ENCODE results near the gene SLC8A1. TPM values are rescaled to one million over a fixed set of nuclear protein-coding genes. Genes with fewer than 3 reads are reported as not detected.

The SLC8A1 gene
- total RNA-seq, 1 experiment from 2014 or later: 1.7 TPM

DNA sequence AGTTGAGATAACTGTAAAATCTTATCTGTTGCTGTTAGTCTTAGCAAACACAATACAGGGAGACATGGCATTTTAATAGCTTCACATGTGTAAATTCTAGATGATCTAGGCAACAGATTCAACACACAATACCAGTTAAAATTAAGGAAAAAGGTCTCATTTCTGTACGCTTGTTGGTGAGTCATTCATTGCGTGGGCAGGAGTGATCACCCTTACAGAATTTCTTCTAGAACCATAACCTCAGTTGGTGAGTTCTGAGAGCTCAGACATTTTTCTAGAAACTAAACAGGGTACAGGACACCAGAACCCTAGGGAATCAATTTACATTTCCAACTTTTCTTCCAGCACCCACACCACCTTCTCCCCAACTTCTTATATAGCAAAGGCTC lies 81.9 kb downstream of the SLC8A1 start:
- Mint-ChIP-seq H3K27me3 (ENCODE audit: low read depth) (no peaks in the 10 kb centered on the region), H3K9me3 (no peaks in the 10 kb centered on the region), H3K4me3 (no peak overlapping the region), H3K36me3 (ENCODE audit: insufficient read depth in 1 of 3, low read depth in 3 of 3) (no peaks in the 10 kb centered on the region), H3K27ac (no peak overlapping the region; a peak in 1 of 7 replicates), H3K4me1 (peaks cover 16 to 18% of the 10 kb centered on the region in 2 experiments)
- Histone ChIP-seq H3K9ac (ENCODE audit: extremely low read depth, insufficient read length, low read length) (no peak overlapping the region), H4K20me1 (ENCODE audit: control insufficient read depth, insufficient read depth, insufficient read length) (no peaks in the 10 kb centered on the region), H3K23ac (ENCODE audit: insufficient read length, low read depth, low read length) (no peak overlapping the region), H2BK12ac (ENCODE audit: insufficient read length, low read depth, low read length) (no peak overlapping the region), H4K91ac (ENCODE audit: insufficient read length, low read depth, low read length) (no peak overlapping the region), H2BK120ac (ENCODE audit: low read depth, low read length, poor library complexity, severe bottlenecking) (no peak overlapping the region), H3K27ac (ENCODE audit: insufficient read length, low read depth, low read length) (no peak overlapping the region), H3K4me1 (ENCODE audit: insufficient read depth, low read length) (no peaks in the 10 kb centered on the region), H3K79me2 (ENCODE audit: insufficient read depth, low read length) (no peaks in the 10 kb centered on the region), H3K18ac (ENCODE audit: insufficient read length, low read depth, low read length) (no peak overlapping the region), H3K56ac (ENCODE audit: insufficient read length, low read depth, low read length) (no peak overlapping the region), H3K23me2 (ENCODE audit: insufficient read length, low read depth, low read length, poor library complexity, severe bottlenecking) (no peaks in the 10 kb centered on the region), H2AFZ (ENCODE audit: low read length) (no peak overlapping the region), H3K4me2 (ENCODE audit: insufficient read depth, insufficient read length, low read length) (no peak overlapping the region), H2BK5ac (ENCODE audit: insufficient read length, low read length) (no peak overlapping the region), H2BK20ac (ENCODE audit: low read depth, low read length, poor library complexity, severe bottlenecking) (no peak overlapping the region), H3K9me3 (ENCODE audit: control insufficient read depth, low read depth, low read length) (no peaks in the 10 kb centered on the region), H3K4ac (ENCODE audit: low read depth, low read length) (no peak overlapping the region), H4K8ac (replicated peaks; ENCODE audit: insufficient read length, low read depth, low read length) (no peak overlapping the region), H3K27me3 (ENCODE audit: insufficient read depth, low read length) (no peaks in the 10 kb centered on the region), H2AK5ac (ENCODE audit: insufficient read length, low read length) (no peak overlapping the region), H2BK15ac (ENCODE audit: low read depth, low read length) (no peak overlapping the region), H3T11ph (ENCODE audit: low read length) (no peak overlapping the region), H4K5ac (ENCODE audit: insufficient read length, low read depth, low read length) (no peak overlapping the region), H3K79me1 (ENCODE audit: insufficient read depth, low read depth, low read length, poor library complexity, severe bottlenecking) (no peaks in the 10 kb centered on the region), H3K14ac (ENCODE audit: insufficient read depth, low read length) (no peak overlapping the region)
- no CpG with 5 or more reads among the region's 2 CpGs for WGBS (ENCODE audit: extremely low coverage, insufficient read length, low lambda C conversion rate)
- DNase-seq: no peak
- TF ChIP-seq, protein P1, sequence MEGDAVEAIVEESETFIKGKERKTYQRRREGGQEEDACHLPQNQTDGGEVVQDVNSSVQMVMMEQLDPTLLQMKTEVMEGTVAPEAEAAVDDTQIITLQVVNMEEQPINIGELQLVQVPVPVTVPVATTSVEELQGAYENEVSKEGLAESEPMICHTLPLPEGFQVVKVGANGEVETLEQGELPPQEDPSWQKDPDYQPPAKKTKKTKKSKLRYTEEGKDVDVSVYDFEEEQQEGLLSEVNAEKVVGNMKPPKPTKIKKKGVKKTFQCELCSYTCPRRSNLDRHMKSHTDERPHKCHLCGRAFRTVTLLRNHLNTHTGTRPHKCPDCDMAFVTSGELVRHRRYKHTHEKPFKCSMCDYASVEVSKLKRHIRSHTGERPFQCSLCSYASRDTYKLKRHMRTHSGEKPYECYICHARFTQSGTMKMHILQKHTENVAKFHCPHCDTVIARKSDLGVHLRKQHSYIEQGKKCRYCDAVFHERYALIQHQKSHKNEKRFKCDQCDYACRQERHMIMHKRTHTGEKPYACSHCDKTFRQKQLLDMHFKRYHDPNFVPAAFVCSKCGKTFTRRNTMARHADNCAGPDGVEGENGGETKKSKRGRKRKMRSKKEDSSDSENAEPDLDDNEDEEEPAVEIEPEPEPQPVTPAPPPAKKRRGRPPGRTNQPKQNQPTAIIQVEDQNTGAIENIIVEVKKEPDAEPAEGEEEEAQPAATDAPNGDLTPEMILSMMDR (conservative IDR thresholded peaks at IDR 0.05): no peak

Measured in H9 (cell line).